ENCODE measurements around the gene FAM72A.
A peak's percentile ranks its signal among the peaks of the same experiment; 100 is the strongest.
"Not testable (repeated sequence)": the region's sequence is repeated elsewhere in the genome, so short reads cannot be mapped to it uniquely, and the experiment has no call there.

Gene FAM72A

DNA sequence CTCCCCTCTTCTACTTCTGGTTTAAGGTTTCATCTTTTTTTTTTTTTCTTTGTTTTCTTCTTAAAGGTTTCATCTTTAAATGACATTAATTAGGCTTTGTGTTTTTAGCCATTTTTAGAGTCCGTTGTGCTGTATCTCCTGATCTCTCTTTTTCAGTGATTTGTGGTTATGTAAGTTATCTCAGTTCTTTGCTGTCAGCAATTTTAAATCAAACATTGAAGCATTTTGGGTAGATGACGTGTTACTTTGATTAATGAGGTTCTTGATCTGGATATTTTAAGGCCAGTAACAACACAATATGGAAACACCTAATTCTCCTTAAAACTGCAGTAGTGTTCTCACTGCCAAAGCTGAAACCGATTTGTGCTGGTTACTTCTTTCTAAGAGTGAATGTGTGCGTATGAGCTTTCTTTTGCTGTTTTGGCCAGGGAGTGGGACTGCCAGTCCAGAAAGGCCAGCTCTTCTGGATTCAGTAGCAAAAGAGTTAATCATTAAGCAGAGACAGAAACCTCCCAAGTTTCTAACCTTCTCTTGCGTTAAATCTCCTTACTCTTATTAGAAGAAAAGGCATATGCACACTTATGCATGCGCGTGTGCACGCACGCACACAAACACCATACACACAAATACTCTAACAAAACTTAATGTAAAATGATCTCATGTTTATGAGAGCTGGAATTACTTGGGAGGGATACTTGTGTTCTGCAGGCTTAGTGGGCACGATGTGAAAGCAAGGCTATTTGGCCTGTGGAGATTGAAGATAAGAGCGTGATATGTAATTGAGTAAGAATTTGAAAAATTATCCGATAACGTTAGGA is 17.1 kb upstream of the FAM72A start:
- H3K27ac ChIP-seq (ENCODE audit: low read length, poor library complexity, severe bottlenecking); H2BK120ac ChIP-seq (ENCODE audit: low read depth, low read length); H2BK5ac ChIP-seq (ENCODE audit: low read depth, low read length, poor library complexity, severe bottlenecking); H4K91ac ChIP-seq (ENCODE audit: low read length); H3K36me3 ChIP-seq (ENCODE audit: control insufficient read depth in 1 of 2, insufficient read depth in 2 of 2, low read depth in 1 of 2, low read length in 2 of 2); H3K4me2 ChIP-seq (ENCODE audit: low read length, poor library complexity, severe bottlenecking); H2BK15ac ChIP-seq (ENCODE audit: low read depth, poor library complexity, severe bottlenecking); H2AK5ac ChIP-seq (ENCODE audit: low read length, severe bottlenecking); H3K4me1 ChIP-seq (ENCODE audit: control insufficient read depth, insufficient read depth, low read depth, low read length); H3K9me3 ChIP-seq (ENCODE audit: control insufficient read depth, low read length); H3K18ac ChIP-seq (ENCODE audit: low read depth in 1 of 2, low read length in 2 of 2); H3K4me3 ChIP-seq (ENCODE audit: insufficient read depth in 1 of 2, low read depth in 1 of 2, low read length in 2 of 2); H3K23ac ChIP-seq (ENCODE audit: low read length in 2 of 2); H2BK12ac ChIP-seq (ENCODE audit: low read length in 2 of 2); DNase-seq; H3K4ac ChIP-seq (ENCODE audit: low read depth in 1 of 2, low read length in 2 of 2); H3K14ac ChIP-seq (ENCODE audit: low read length in 2 of 2); H4K8ac ChIP-seq (ENCODE audit: low read length); H3K79me1 ChIP-seq (replicated peaks; ENCODE audit: low read length, poor library complexity, severe bottlenecking); H3K27me3 ChIP-seq (ENCODE audit: control insufficient read depth in 1 of 2, insufficient read depth in 1 of 2, low read length in 2 of 2); H2AFZ ChIP-seq (ENCODE audit: low read depth, low read length): not testable (repeated sequence)
- H3K9ac ChIP-seq (ENCODE audit: low read length): peak overlapping the region; percentile 30
- WGBS: 40% methylated on average over 1 of the region's 13 CpGs

- not testable (repeated sequence) for H2BK15ac ChIP-seq (ENCODE audit: low read depth, poor library complexity, severe bottlenecking); H3K79me1 ChIP-seq (replicated peaks; ENCODE audit: low read length, poor library complexity, severe bottlenecking); H2AFZ ChIP-seq (ENCODE audit: low read depth, low read length); H3K36me3 ChIP-seq (ENCODE audit: control insufficient read depth in 1 of 2, insufficient read depth in 2 of 2, low read depth in 1 of 2, low read length in 2 of 2); H3K27ac ChIP-seq (ENCODE audit: low read length, poor library complexity, severe bottlenecking); H3K9me3 ChIP-seq (ENCODE audit: control insufficient read depth, low read length); H4K8ac ChIP-seq (ENCODE audit: low read length); H3K18ac ChIP-seq (ENCODE audit: low read depth in 1 of 2, low read length in 2 of 2); H3K9ac ChIP-seq (ENCODE audit: low read length); H2BK12ac ChIP-seq (ENCODE audit: low read length in 2 of 2); H3K4ac ChIP-seq (ENCODE audit: low read depth in 1 of 2, low read length in 2 of 2); H4K91ac ChIP-seq (ENCODE audit: low read length); H2BK5ac ChIP-seq (ENCODE audit: low read depth, low read length, poor library complexity, severe bottlenecking); H2BK120ac ChIP-seq (ENCODE audit: low read depth, low read length); H3K4me1 ChIP-seq (ENCODE audit: control insufficient read depth, insufficient read depth, low read depth, low read length); H2AK5ac ChIP-seq (ENCODE audit: low read length, severe bottlenecking); H3K23ac ChIP-seq (ENCODE audit: low read length in 2 of 2); H3K27me3 ChIP-seq (ENCODE audit: control insufficient read depth in 1 of 2, insufficient read depth in 1 of 2, low read length in 2 of 2); H3K4me3 ChIP-seq (ENCODE audit: insufficient read depth in 1 of 2, low read depth in 1 of 2, low read length in 2 of 2); H3K4me2 ChIP-seq (ENCODE audit: low read length, poor library complexity, severe bottlenecking); H3K14ac ChIP-seq (ENCODE audit: low read length in 2 of 2); DNase-seq
- no CpG with 5 or more reads among the region's 2 CpGs for WGBS
These were observed 16.1 kb upstream of the FAM72A start for GRCh38 chr1:206218765-206219164.

DNA sequence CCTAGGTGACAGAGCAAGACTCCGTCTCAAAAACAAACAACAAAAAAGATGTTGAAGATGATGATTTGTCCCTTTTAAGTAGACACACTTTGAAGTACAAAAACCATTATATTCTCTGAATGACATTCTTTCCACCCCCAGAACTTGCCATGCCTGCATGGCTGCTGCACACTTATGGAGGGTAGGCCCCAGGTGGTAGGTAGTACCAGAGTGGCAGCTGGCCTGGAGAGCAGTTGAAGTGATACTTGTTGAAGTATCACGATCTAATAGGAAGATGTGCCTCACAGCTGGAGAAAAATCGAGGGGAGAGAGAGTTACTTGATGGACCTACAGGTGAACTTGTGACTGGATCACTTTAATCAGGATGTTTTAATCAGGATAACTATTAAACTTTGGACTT is 15.6 kb upstream of the FAM72A start:
- H3K4me2 ChIP-seq (ENCODE audit: low read length, poor library complexity, severe bottlenecking); H3K36me3 ChIP-seq (ENCODE audit: control insufficient read depth in 1 of 2, insufficient read depth in 2 of 2, low read depth in 1 of 2, low read length in 2 of 2); H3K4me1 ChIP-seq (ENCODE audit: control insufficient read depth, insufficient read depth, low read depth, low read length); H3K14ac ChIP-seq (ENCODE audit: low read length in 2 of 2); H4K91ac ChIP-seq (ENCODE audit: low read length); H2AK5ac ChIP-seq (ENCODE audit: low read length, severe bottlenecking); H3K23ac ChIP-seq (ENCODE audit: low read length in 2 of 2); H2BK15ac ChIP-seq (ENCODE audit: low read depth, poor library complexity, severe bottlenecking); H3K9me3 ChIP-seq (ENCODE audit: control insufficient read depth, low read length); H2AFZ ChIP-seq (ENCODE audit: low read depth, low read length); H3K4me3 ChIP-seq (ENCODE audit: insufficient read depth in 1 of 2, low read depth in 1 of 2, low read length in 2 of 2); H3K79me1 ChIP-seq (replicated peaks; ENCODE audit: low read length, poor library complexity, severe bottlenecking); H3K9ac ChIP-seq (ENCODE audit: low read length); H2BK5ac ChIP-seq (ENCODE audit: low read depth, low read length, poor library complexity, severe bottlenecking); H3K27ac ChIP-seq (ENCODE audit: low read length, poor library complexity, severe bottlenecking); DNase-seq; H3K4ac ChIP-seq (ENCODE audit: low read depth in 1 of 2, low read length in 2 of 2); H2BK120ac ChIP-seq (ENCODE audit: low read depth, low read length); H4K8ac ChIP-seq (ENCODE audit: low read length); H2BK12ac ChIP-seq (ENCODE audit: low read length in 2 of 2); H3K27me3 ChIP-seq (ENCODE audit: control insufficient read depth in 1 of 2, insufficient read depth in 1 of 2, low read length in 2 of 2); H3K18ac ChIP-seq (ENCODE audit: low read depth in 1 of 2, low read length in 2 of 2): not testable (repeated sequence)
- WGBS: no CpG with 5 or more reads among the region's 3 CpGs

DNA sequence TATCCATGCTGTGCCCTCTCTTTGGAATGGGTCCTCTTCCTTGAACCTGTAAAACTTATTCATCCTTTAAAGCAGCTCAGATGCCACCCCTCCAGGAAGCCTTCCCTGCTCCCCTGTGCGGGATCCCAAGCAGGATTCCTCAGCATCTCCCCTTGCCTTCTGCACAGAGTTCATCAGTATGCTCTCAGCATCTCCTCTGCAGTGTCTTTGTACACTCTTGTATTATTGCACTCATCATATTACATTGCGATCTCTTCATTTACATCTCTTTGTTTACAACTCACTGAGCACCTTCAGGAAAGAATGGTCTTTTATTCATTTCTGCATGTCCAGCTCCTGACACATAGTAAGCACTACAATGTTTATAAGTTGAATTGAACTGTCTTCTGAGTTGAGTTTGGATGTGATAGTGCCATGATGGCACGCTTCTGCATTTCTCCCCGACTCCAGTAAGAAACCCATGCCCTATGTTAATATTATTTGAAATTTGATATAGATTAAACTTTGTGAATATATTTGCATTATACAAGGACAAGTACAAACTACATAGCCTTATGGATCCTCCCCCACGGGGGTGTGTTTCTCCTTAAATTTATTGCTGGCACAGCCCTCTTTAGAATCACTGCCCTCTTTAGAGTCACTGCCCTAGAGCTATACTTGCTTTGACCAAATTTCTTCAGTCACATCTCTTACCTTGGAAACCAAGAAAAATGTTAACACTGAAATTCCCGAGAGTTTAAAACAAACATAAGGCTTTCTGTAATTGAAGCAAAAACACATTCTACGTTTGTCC is 13.2 kb upstream of the FAM72A start:
- not testable (repeated sequence) for DNase-seq; H3K27ac ChIP-seq (ENCODE audit: low read length, poor library complexity, severe bottlenecking); H3K36me3 ChIP-seq (ENCODE audit: control insufficient read depth in 1 of 2, insufficient read depth in 2 of 2, low read depth in 1 of 2, low read length in 2 of 2); H3K4me3 ChIP-seq (ENCODE audit: insufficient read depth in 1 of 2, low read depth in 1 of 2, low read length in 2 of 2); H2BK12ac ChIP-seq (ENCODE audit: low read length in 2 of 2); H2AFZ ChIP-seq (ENCODE audit: low read depth, low read length); H3K18ac ChIP-seq (ENCODE audit: low read depth in 1 of 2, low read length in 2 of 2); H3K9ac ChIP-seq (ENCODE audit: low read length); H4K8ac ChIP-seq (ENCODE audit: low read length); H2BK5ac ChIP-seq (ENCODE audit: low read depth, low read length, poor library complexity, severe bottlenecking); H2BK120ac ChIP-seq (ENCODE audit: low read depth, low read length); H3K4ac ChIP-seq (ENCODE audit: low read depth in 1 of 2, low read length in 2 of 2); H3K9me3 ChIP-seq (ENCODE audit: control insufficient read depth, low read length); H2AK5ac ChIP-seq (ENCODE audit: low read length, severe bottlenecking); H4K91ac ChIP-seq (ENCODE audit: low read length); H3K27me3 ChIP-seq (ENCODE audit: control insufficient read depth in 1 of 2, insufficient read depth in 1 of 2, low read length in 2 of 2); H3K23ac ChIP-seq (ENCODE audit: low read length in 2 of 2); H3K4me2 ChIP-seq (ENCODE audit: low read length, poor library complexity, severe bottlenecking); H3K4me1 ChIP-seq (ENCODE audit: control insufficient read depth, insufficient read depth, low read depth, low read length); H3K79me1 ChIP-seq (replicated peaks; ENCODE audit: low read length, poor library complexity, severe bottlenecking); H2BK15ac ChIP-seq (ENCODE audit: low read depth, poor library complexity, severe bottlenecking); H3K14ac ChIP-seq (ENCODE audit: low read length in 2 of 2)
- 67% methylated on average over 1 of the region's 7 CpGs for WGBS
